Activated CD4-positive, alpha-beta T cell treated with anti-CD3 and anti-CD28 coated beads, Interleukin-2, amount 50 U/mL, for 48 hours (primary cell): ENCODE measurements around the gene OSTF1.

ENCODE experiments used
- DNase-seq, 2 experiments: peaks; one replicate each; pipeline ENCODE4 v3.0.0-alpha.2; 2020

OSTF1 gene

GRCh38 chr9:75123696-75124095 is 35.4 kb downstream of the OSTF1 start:
- no peak for DNase-seq

- no peak for DNase-seq
These were observed 40.2 kb downstream of the OSTF1 start for GRCh38 chr9:75128535-75128934.

- no peak for DNase-seq
These were observed 41.9 kb downstream of the OSTF1 start for GRCh38 chr9:75130172-75130571.

- DNase-seq: no peak
These were observed 42.4 kb downstream of the OSTF1 start for GRCh38 chr9:75130621-75131230.

- no peak for DNase-seq
These were observed 43.4 kb downstream of the OSTF1 start for GRCh38 chr9:75131700-75132099.

- DNase-seq: no peak
These were observed 43.9 kb downstream of the OSTF1 start for GRCh38 chr9:75132244-75132643.

GRCh38 chr9:75133396-75133795 is 45.1 kb downstream of the OSTF1 start:
- no peak for DNase-seq

- DNase-seq: no peak
These were observed 46.2 kb downstream of the OSTF1 start for GRCh38 chr9:75134495-75134894.

GRCh38 chr9:75138260-75139040 is 50.1 kb downstream of the OSTF1 start:
- no peak for DNase-seq

- DNase-seq: no peak
These were observed 50.9 kb downstream of the OSTF1 start for GRCh38 chr9:75139201-75139600.

GRCh38 chr9:75140261-75140660 is 51.9 kb downstream of the OSTF1 start:
- no peak for DNase-seq

- no peak for DNase-seq
These were observed 53.9 kb downstream of the OSTF1 start for GRCh38 chr9:75142202-75142601.

GRCh38 chr9:75146229-75146628 is 57.9 kb downstream of the OSTF1 start:
- DNase-seq: peak in 1 of 2 experiments; percentile 26

GRCh38 chr9:75147638-75148037 is 59.3 kb downstream of the OSTF1 start:
- no peak for DNase-seq

GRCh38 chr9:75148561-75148960 is 60.2 kb downstream of the OSTF1 start:
- peak in 1 of 2 experiments; percentile 17 for DNase-seq

GRCh38 chr9:75149841-75150241 is 61.5 kb downstream of the OSTF1 start:
- DNase-seq: no peak

GRCh38 chr9:75150512-75150911 is 62.2 kb downstream of the OSTF1 start:
- DNase-seq: no peak

- DNase-seq: peak; percentile 48 to 66
These were observed 64.1 kb downstream of the OSTF1 start for GRCh38 chr9:75152416-75152815.

- DNase-seq: no peak
These were observed 68.5 kb downstream of the OSTF1 start for GRCh38 chr9:75156858-75157257.

- DNase-seq: no peak
These were observed 73.0 kb downstream of the OSTF1 start for GRCh38 chr9:75161116-75161857.

- DNase-seq: no peak
These were observed 75.5 kb downstream of the OSTF1 start for GRCh38 chr9:75163764-75164163.

- no peak for DNase-seq
These were observed 76.3 kb downstream of the OSTF1 start for GRCh38 chr9:75164573-75164972.

GRCh38 chr9:75167281-75167680 is 79.0 kb downstream of the OSTF1 start:
- no peak for DNase-seq
